ENCODE results near the gene ZIC3. TPM values are rescaled to one million over a fixed set of nuclear protein-coding genes. Genes with fewer than 3 reads are reported as not detected.

ZIC3 gene
- not detected for total RNA-seq (2013)
- polyA plus RNA-seq (not detected), polyA minus RNA-seq (not detected in 2 replicates), total RNA-seq (0 to 0.45 (median 0) reads per million in 11 experiments)

- Histone ChIP-seq H3K79me2 (ENCODE audit: insufficient read depth, low read length) (no peaks in the 10 kb centered on the region), H2AFZ (ENCODE audit: insufficient read depth, low read depth, low read length, poor library complexity, severe bottlenecking) (peak within 1 kb of the TSS; percentile 68), H3K27ac (ENCODE audit: low read depth in 1 of 2, low read length in 2 of 2) (no peak within 1 kb of the TSS), H3K9me3 (replicated peaks in 1 of 2; ENCODE audit: control insufficient read depth in 1 of 2, insufficient read depth in 1 of 2, low read length in 2 of 2) (peaks cover 11 to 50% of the 10 kb centered on the region in 2 donors), H3K4me3 (replicated peaks in 1 of 3; ENCODE audit: low read depth in 2 of 3, low read length in 3 of 3) (peak within 1 kb of the TSS; percentile 11 to 60 (median 31)), H3K4me1 (ENCODE audit: control insufficient read depth in 1 of 2, insufficient read depth in 2 of 2, low read length in 2 of 2) (peaks cover 8 to 14% of the 10 kb centered on the region in 2 donors), H3K36me3 (replicated peaks in 1 of 2; ENCODE audit: control insufficient read depth in 1 of 2, insufficient read depth in 2 of 2, low read length in 2 of 2) (no peaks in the 10 kb centered on the region), H3K4me2 (replicated peaks; ENCODE audit: extremely low read depth, low read length, poor library complexity, severe bottlenecking) (peak within 1 kb of the TSS; percentile 66), H4K20me1 (ENCODE audit: insufficient read depth, low read length) (no peaks in the 10 kb centered on the region), H3K27me3 (ENCODE audit: control insufficient read depth in 2 of 2, insufficient read depth in 2 of 2, low read length in 2 of 2) (peaks cover 48 to 96% of the 10 kb centered on the region in 2 donors), H3K9ac (ENCODE audit: insufficient read depth, low read length, poor library complexity, severe bottlenecking) (no peak within 1 kb of the TSS)
- peaks cover 73 to 95% (median 90%) of the 10 kb centered on the region in 3 donors for H3K27me3 Mint-ChIP-seq (ENCODE audit: low read depth in 3 of 3)
- H3K4me1 Mint-ChIP-seq, result peaks cover 17% of the 10 kb centered on the region
- no peak for TF ChIP-seq CTCF (IDR thresholded peaks at IDR 0.05)
- H3K9me3 Mint-ChIP-seq, result peaks cover 7 to 66% (median 42%) of the 10 kb centered on the region in 7 donors
- peak within 1 kb of the TSS; percentile 68 to 85 for H3K4me3 Mint-ChIP-seq
- WGBS (ENCODE audit: insufficient coverage), result 1% methylated on average over 24 of the region's 69 CpGs
- peaks cover 3 to 7% of the 10 kb centered on the region in 2 donors for H3K36me3 Mint-ChIP-seq
- H3K27ac Mint-ChIP-seq, result peak within 1 kb of the TSS in 1 of 7 donors; percentile 12
- intact Hi-C loops (cut with micrococcal nuclease), result no loop called here
- peak in 1 of 3 donors; percentile 9 for DNase-seq
Observed at GRCh38 chrX:137565921-137566745, at the start of gene ZIC3. Gene ZIC3 (plus strand): TSS chrX:137566127. CDS start chrX:137566692, 565 bp downstream.

- Histone ChIP-seq H3K9me3 (replicated peaks in 1 of 2; ENCODE audit: control insufficient read depth in 1 of 2, insufficient read depth in 1 of 2, low read length in 2 of 2) (no peaks in the 10 kb centered on the region), H3K4me3 (replicated peaks in 1 of 3; ENCODE audit: low read depth in 2 of 3, low read length in 3 of 3) (no peak overlapping the region), H3K9ac (ENCODE audit: insufficient read depth, low read length, poor library complexity, severe bottlenecking) (no peak overlapping the region), H4K20me1 (ENCODE audit: insufficient read depth, low read length) (no peaks in the 10 kb centered on the region), H3K27me3 (ENCODE audit: control insufficient read depth in 2 of 2, insufficient read depth in 2 of 2, low read length in 2 of 2) (no peaks in the 10 kb centered on the region), H3K4me2 (replicated peaks; ENCODE audit: extremely low read depth, low read length, poor library complexity, severe bottlenecking) (no peak overlapping the region), H3K4me1 (ENCODE audit: control insufficient read depth in 1 of 2, insufficient read depth in 2 of 2, low read length in 2 of 2) (no peaks in the 10 kb centered on the region), H3K36me3 (replicated peaks in 1 of 2; ENCODE audit: control insufficient read depth in 1 of 2, insufficient read depth in 2 of 2, low read length in 2 of 2) (no peaks in the 10 kb centered on the region), H3K79me2 (ENCODE audit: insufficient read depth, low read length) (no peaks in the 10 kb centered on the region), H2AFZ (ENCODE audit: insufficient read depth, low read depth, low read length, poor library complexity, severe bottlenecking) (no peak overlapping the region), H3K27ac (ENCODE audit: low read depth in 1 of 2, low read length in 2 of 2) (no peak overlapping the region)
- Mint-ChIP-seq H3K4me3 (no peak overlapping the region), H3K36me3 (no peaks in the 10 kb centered on the region), H3K4me1 (no peaks in the 10 kb centered on the region), H3K27me3 (ENCODE audit: low read depth in 3 of 3) (peaks cover under 1 to 8% (median 2%) of the 10 kb centered on the region in 3 donors), H3K27ac (no peak overlapping the region), H3K9me3 (peaks cover 0 to 1% (median 0%) of the 10 kb centered on the region in 7 donors)
- TF ChIP-seq CTCF (IDR thresholded peaks at IDR 0.05), result no peak
- no peak for DNase-seq
- 89% methylated on average over 2 of the region's 3 CpGs for WGBS (ENCODE audit: insufficient coverage)
- intact Hi-C loops (cut with micrococcal nuclease), result no loop called here
Observed at GRCh38 chrX:137519459-137519858, 46.5 kb upstream of the ZIC3 start.

Measured in CD14-positive monocyte (primary cell).